KMS-11 (cell line): ENCODE measurements around the gene ERCC6.

ENCODE experiments used
- H2AFZ ChIP-seq: fragments of 200-600 bp; sonication (generic); 2 replicates; pipeline ENCODE4 v1.6.1; 2016; ENCODE audit warnings: antibody characterized with exemption, mixed run types, low read depth
- H3K27ac ChIP-seq: fragments of 200-600 bp; sonication (generic); 2 replicates; pipeline ENCODE4 v1.6.1; 2016; ENCODE audit warnings: mild to moderate bottlenecking, mixed run types
- H3K27me3 ChIP-seq: fragments of 200-600 bp; sonication (generic); 2 replicates; pipeline ENCODE4 v1.6.1; 2017; ENCODE audit warnings: mild to moderate bottlenecking, low read depth, mixed run types, moderate library complexity; ENCODE audit not compliant: insufficient read depth
- H3K36me3 ChIP-seq: fragments of 200-600 bp; sonication (generic); 2 replicates; pipeline ENCODE4 v1.6.1; 2017; ENCODE audit warnings: mild to moderate bottlenecking, mixed run types; ENCODE audit not compliant: insufficient read depth
- H3K4me1 ChIP-seq: fragments of 200-600 bp; sonication (generic); 2 replicates; pipeline ENCODE4 v1.6.1; 2016; ENCODE audit warnings: mild to moderate bottlenecking, low read depth, mixed run types; ENCODE audit not compliant: poor library complexity, severe bottlenecking
- H3K4me2 ChIP-seq: fragments of 200-600 bp; sonication (generic); 2 replicates; pipeline ENCODE4 v1.7.0; 2016; ENCODE audit warnings: mild to moderate bottlenecking, mixed run types
- H3K4me3 ChIP-seq: fragments of 200-600 bp; sonication (generic); IDR thresholded peaks from 2 replicates; pipeline ENCODE4 v1.6.1; 2017; ENCODE audit warnings: low read depth, low read length, mixed read lengths; ENCODE audit not compliant: insufficient read depth
- H3K79me2 ChIP-seq: fragments of 200-600 bp; sonication (generic); 2 replicates; pipeline ENCODE4 v1.6.1; 2016; ENCODE audit warnings: low read depth, mixed run types; ENCODE audit not compliant: insufficient read depth
- H3K9ac ChIP-seq: fragments of 200-600 bp; sonication (generic); 2 replicates; pipeline ENCODE4 v1.6.1; 2016; ENCODE audit warnings: mild to moderate bottlenecking, mixed run types
- H4K20me1 ChIP-seq: fragments of 200-600 bp; sonication (generic); 2 replicates; pipeline ENCODE4 v1.6.1; 2016; ENCODE audit warnings: mild to moderate bottlenecking, mixed run types; ENCODE audit not compliant: insufficient read depth
- CTCF ChIP-seq: fragments of 200-600 bp; sonication (generic); conservative IDR thresholded peaks from 2 replicates; pipeline ENCODE4 v1.6.1; 2017; ENCODE audit warnings: low read depth, mild to moderate bottlenecking, antibody characterized with exemption, low read length, moderate library complexity, mixed read lengths

ERCC6 gene

DNA sequence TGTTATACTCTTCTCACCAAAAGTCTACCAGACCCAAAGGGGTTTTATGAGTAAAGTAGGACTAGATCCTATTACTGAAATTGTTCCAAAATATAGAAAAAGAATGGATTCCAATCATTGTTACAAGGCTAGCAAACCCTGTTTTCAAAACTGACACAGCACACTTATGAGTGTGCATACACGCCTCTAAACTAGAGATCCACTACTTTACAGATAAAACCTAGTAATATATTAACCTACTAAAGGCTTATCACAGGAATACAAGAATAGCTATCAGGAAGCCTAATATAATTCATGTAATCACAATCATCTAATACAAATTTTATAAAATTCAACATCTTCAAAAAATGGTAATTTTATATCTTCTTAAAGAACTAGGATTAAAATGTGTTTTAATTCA lies 52.2 kb downstream of the ERCC6 start:
- H3K27ac ChIP-seq, result no peak overlapping the region
- no peaks in the 10 kb centered on the region for H3K79me2 ChIP-seq
- no peak overlapping the region for H3K4me2 ChIP-seq

DNA sequence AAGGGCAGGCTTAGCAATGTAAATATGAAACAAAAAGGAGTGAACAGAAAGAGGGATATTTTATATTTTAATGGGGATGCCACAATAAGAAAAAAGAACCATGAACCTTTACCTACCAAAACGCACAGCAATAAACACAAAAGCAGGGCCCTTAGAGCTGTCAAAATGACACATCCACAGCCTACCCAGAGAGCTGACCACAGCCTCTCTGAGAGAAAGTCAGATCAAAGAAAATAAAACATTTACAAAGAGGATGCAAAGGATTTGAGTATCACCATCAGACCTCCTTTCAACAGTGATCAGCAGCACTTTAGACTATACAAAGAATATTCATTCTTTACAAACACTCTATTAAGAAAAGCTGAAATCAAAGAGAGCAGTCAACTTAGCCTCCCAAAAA lies 52.9 kb downstream of the ERCC6 start:
- no peaks in the 10 kb centered on the region for H4K20me1 ChIP-seq
- H3K79me2 ChIP-seq, result no peaks in the 10 kb centered on the region
- H3K27ac ChIP-seq, result no peak overlapping the region
- H3K27me3 ChIP-seq, result no peaks in the 10 kb centered on the region
- no peak overlapping the region for H2AFZ ChIP-seq
- no peak overlapping the region for H3K4me3 ChIP-seq
- H3K4me2 ChIP-seq, result no peak overlapping the region
- TF ChIP-seq CTCF, result no peak
- H3K9ac ChIP-seq, result no peak overlapping the region
- H3K36me3 ChIP-seq, result no peaks in the 10 kb centered on the region
- H3K4me1 ChIP-seq, result no peaks in the 10 kb centered on the region

More for the DNA sequence above, 52.2 kb downstream of the ERCC6 start:
- Histone ChIP-seq H3K9ac (no peak overlapping the region), H2AFZ (no peak overlapping the region), H3K27me3 (no peaks in the 10 kb centered on the region), H3K36me3 (no peaks in the 10 kb centered on the region), H3K4me1 (no peaks in the 10 kb centered on the region), H3K4me3 (no peak overlapping the region), H4K20me1 (no peaks in the 10 kb centered on the region)
- no peak for TF ChIP-seq CTCF

DNA sequence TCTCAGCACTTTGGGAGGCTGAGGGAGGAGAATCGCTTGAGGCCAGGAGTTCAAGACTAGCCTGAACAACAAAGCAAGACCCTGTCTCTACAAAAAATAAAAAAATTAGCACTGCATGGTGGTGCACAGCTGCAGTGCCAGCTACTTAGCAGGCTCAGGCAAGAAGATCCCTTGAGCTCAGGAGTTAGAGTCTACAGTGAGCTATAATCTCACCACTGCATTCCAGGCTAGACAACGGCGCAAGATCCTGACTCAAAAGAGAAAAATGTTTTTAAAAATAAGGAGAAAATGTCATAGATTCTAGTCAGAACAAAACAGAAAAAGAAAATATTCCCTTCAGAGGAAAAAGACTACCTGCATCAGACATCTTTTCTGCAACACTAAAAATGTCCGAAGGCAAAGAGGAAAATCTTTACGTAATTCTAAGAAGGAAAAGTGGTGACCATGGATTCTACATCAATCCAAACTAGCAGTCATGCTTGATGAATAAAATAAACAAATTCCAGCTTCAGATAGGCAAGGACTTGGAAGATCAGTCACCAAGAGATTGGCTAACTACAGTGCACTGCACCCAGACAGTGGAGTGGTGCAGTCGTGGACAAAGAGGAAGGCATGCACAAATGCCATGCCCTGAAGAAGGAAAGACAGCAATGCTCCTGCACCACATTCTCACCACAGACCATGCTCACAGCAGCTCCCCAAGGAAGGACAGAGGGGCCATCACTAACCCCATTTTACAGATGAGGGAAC lies 54.3 kb downstream of the ERCC6 start:
- no peak overlapping the region for H3K27ac ChIP-seq
- H3K79me2 ChIP-seq, result no peaks in the 10 kb centered on the region
- no peak for TF ChIP-seq CTCF
- no peaks in the 10 kb centered on the region for H4K20me1 ChIP-seq
- H3K4me2 ChIP-seq, result no peak overlapping the region
- no peak overlapping the region for H3K4me3 ChIP-seq
- no peaks in the 10 kb centered on the region for H3K36me3 ChIP-seq
- no peaks in the 10 kb centered on the region for H3K27me3 ChIP-seq
- no peak overlapping the region for H3K9ac ChIP-seq
- H2AFZ ChIP-seq, result no peak overlapping the region
- H3K4me1 ChIP-seq, result no peaks in the 10 kb centered on the region

DNA sequence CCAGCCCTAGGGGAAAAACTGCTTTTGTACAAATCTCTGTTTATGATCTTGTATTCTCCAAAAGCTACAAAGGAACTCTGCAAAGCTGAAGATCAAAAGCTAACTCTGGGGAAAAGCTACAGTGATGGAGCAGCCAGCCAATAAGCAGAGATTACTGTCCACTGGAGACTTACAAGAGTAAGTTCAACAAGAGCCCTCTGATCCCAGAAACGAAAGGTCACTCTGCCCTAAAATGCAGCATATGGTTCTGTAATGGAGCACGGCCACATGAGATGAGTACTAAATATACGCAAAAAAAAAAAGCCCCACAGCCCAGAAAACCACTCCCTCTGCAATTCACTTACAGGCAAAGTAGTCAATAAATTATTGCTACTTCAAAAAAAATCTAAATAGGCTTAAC lies 60.1 kb downstream of the ERCC6 start:
- Histone ChIP-seq H3K36me3 (no peaks in the 10 kb centered on the region), H3K9ac (no peak overlapping the region), H3K4me2 (no peak overlapping the region), H3K27me3 (no peaks in the 10 kb centered on the region), H3K4me3 (no peak overlapping the region), H3K4me1 (no peaks in the 10 kb centered on the region), H3K79me2 (no peaks in the 10 kb centered on the region), H4K20me1 (no peaks in the 10 kb centered on the region), H2AFZ (no peak overlapping the region), H3K27ac (no peak overlapping the region)
- no peak for TF ChIP-seq CTCF
